ENCODE data around the gene EFNA3. TPM values are rescaled to one million over a fixed set of nuclear protein-coding genes. Genes with fewer than 3 reads are reported as not detected.

The EFNA3 gene
- total and polyA plus RNA-seq, 2 of the 4 experiments (the other 2 are of a cell fraction): 0.72 to 1.6 TPM

DNA sequence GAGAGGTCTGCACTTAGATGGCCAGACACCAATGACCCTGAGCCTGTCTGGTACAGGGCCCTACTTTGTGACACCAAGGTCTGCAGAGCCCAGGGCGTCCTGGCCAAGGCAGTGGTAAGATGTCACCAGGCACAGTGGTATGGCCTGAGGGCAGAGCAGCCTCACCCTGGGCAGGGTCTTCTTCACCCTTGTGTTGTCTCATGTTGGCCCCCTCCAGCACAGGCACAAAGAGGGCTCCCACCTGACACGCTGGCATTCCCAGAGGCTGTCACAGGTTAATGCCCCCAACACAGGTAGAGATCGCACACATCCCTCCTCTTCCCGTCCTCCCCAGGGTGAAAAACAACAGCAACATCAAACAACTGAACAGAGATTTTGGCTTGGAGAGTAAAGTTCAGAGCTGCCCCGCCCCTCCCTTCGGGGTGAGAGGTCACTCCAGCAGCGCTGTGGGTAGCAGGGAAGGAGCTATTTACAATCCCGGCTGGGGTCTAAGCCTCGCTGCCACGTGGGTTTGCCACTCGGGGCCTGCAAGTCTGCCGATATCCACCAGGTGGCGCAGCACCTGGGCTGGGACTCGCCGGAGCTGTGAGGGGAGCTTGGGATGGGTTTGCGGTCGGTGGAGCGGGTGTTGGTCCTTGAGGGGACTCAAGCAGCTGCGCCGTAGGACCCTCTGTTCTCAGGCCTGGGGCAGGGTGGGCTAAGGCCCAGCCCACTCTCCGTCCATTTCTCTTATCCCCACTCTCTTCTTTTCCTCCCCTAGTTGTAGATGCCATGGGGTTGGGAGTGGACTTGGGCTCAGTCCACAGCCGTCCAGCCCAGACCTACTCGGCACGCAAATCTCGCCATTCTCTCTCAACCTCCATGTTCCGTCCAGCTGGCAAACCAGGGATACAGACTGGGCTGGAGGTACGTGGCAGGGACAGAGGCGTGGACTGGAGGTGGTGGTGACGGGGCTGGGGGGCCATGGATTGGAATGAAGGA lies 12.7 kb downstream of the EFNA3 start:
- H2BK20ac ChIP-seq (ENCODE audit: low read depth, low read length): no peak overlapping the region
- peaks cover 3% of the 10 kb centered on the region; the same call in 1 of the 2 replicates for H3K9me1 ChIP-seq (ENCODE audit: insufficient read depth, low read length)
- no TSS peak for BruUV-seq (replicated peaks)
- H3K4ac ChIP-seq (ENCODE audit: low read depth, low read length): no peak overlapping the region
- no peak overlapping the region for H2BK120ac ChIP-seq (ENCODE audit: low read depth, low read length)
- no peaks in the 10 kb centered on the region for H3K79me1 ChIP-seq (ENCODE audit: low read depth in 1 of 2, low read length in 2 of 2)
- in situ Hi-C loops (cut with MboI; ENCODE audit: low sequenced_read_pairs): loop anchor here (5.0 kb wide), 1 partner anchor 76 kb away; no protein-coding TSS in a partner anchor
- ATAC-seq (ENCODE audit: low read depth) (peak; percentile 90), DNase-seq (peak; percentile 54)
- ChIA-PET CTCF (interaction anchor here (0.6 to 2.1 kb wide), 14 partner anchors 9 to 875 kb away, joined by 3 to 18 read pairs (median 3); partner anchors contain the start of genes EFNA4 and KRTCAP2), POLR2A (ENCODE audit: unreplicated experiment) (interaction anchor here (1.0 kb wide), 2 partner anchors 40 to 79 kb away, joined by 3 to 5 read pairs; partner anchors contain the start of gene ADAM15)
- no CpG with 5 or more reads among the region's 29 CpGs for WGBS, 2 experiments (ENCODE audit: extremely low coverage in 2 of 2, insufficient read length in 1 of 2)
- H3K18ac ChIP-seq (ENCODE audit: low read depth, low read length): no peak overlapping the region
- H3K4me3 ChIP-seq (ENCODE audit: insufficient read depth, low read depth, low read length): no peak overlapping the region
- H4K20me1 ChIP-seq (ENCODE audit: insufficient read depth, low read length): no peaks in the 10 kb centered on the region
- no peak for TF ChIP-seq FOS (IDR thresholded peaks at IDR 0.05; ENCODE audit: low read depth, low read length)
- no peak for TF ChIP-seq BHLHE40 (IDR thresholded peaks at IDR 0.05; ENCODE audit: low read depth, low read length)
- peak; percentile 93 for TF ChIP-seq CTCF (conservative IDR thresholded peaks at IDR 0.05; ENCODE audit: low read depth, low read length)
- peak; percentile 70; the same call in 1 of the 2 replicates for TF ChIP-seq MXI1 (IDR thresholded peaks at IDR 0.05; ENCODE audit: borderline replicate concordance, low read depth, low read length)
- TF ChIP-seq RAD21 (IDR thresholded peaks at IDR 0.05; ENCODE audit: low read length): peak; percentile 81
- TF ChIP-seq SMC3 (IDR thresholded peaks at IDR 0.05; ENCODE audit: low read depth, low read length): peak; percentile 94
- TF ChIP-seq POLR2A (IDR thresholded peaks at IDR 0.05; ENCODE audit: low read depth, low read length): no peak
- TF ChIP-seq USF2 (IDR thresholded peaks at IDR 0.05; ENCODE audit: low read depth, low read length): peak; percentile 67; the same call in 1 of the 2 replicates
- H4K8ac ChIP-seq (ENCODE audit: low read depth in 2 of 2, low read length in 2 of 2): no peak overlapping the region
- no peak overlapping the region for H3K9ac ChIP-seq (ENCODE audit: low read depth, low read length)
- no peak overlapping the region for H3K23ac ChIP-seq (ENCODE audit: low read depth, low read length)
- no peak overlapping the region; the same call in 1 of the 2 replicates for H2AK5ac ChIP-seq (ENCODE audit: low read depth, low read length)
- H3K4me1 ChIP-seq (ENCODE audit: control insufficient read depth, insufficient read depth, low read length): peaks cover 7% of the 10 kb centered on the region; the same call in 1 of the 2 replicates
- H3K9me3 ChIP-seq (ENCODE audit: control insufficient read depth, insufficient read depth, low read length): no peaks in the 10 kb centered on the region
- no peak overlapping the region for H3K56ac ChIP-seq (ENCODE audit: extremely low read depth, insufficient read depth, low read length)
- no peaks in the 10 kb centered on the region for H3K36me3 ChIP-seq (ENCODE audit: control insufficient read depth, insufficient read depth, low read length)
- no peak overlapping the region for H2BK15ac ChIP-seq (ENCODE audit: low read depth, low read length)
- peak overlapping the region; percentile 92 for H2AFZ ChIP-seq (replicated peaks; ENCODE audit: low read length, poor library complexity)
- H2AK9ac ChIP-seq (replicated peaks; ENCODE audit: low read depth, low read length, poor library complexity): no peak overlapping the region
- peak overlapping the region; percentile 30; the same call in 1 of the 2 replicates for H3K14ac ChIP-seq (replicated peaks; ENCODE audit: low read depth, low read length)
- no peak overlapping the region for H4K5ac ChIP-seq (ENCODE audit: low read depth, low read length)
- H2BK5ac ChIP-seq (ENCODE audit: low read depth, low read length, poor library complexity, severe bottlenecking): no peak overlapping the region
- no peak overlapping the region for H4K91ac ChIP-seq (ENCODE audit: insufficient read depth, low read depth, low read length)
- intact Hi-C loops (cut with micrococcal nuclease): loop anchor here (1.0 to 5.0 kb wide), 2 partner anchors 36 to 76 kb away; partner anchors contain the start of gene EFNA1
- dilution Hi-C loops (cut with HindIII; ENCODE audit: low sequenced_read_pairs, unreplicated experiment): no loop called here
- H3K27me3 ChIP-seq (ENCODE audit: control insufficient read depth, insufficient read depth, low read length): peaks cover 17% of the 10 kb centered on the region
- no peak overlapping the region for H3K27ac ChIP-seq (ENCODE audit: insufficient read depth, low read length)
- H3K4me2 ChIP-seq (ENCODE audit: low read depth, low read length): peak overlapping the region; percentile 29; the same call in 1 of the 2 replicates
